GM23338 (cell line): ENCODE data around the gene NCK2. TPM values are rescaled to one million over a fixed set of nuclear protein-coding genes. Genes with fewer than 3 reads are reported as not detected.

ENCODE experiments used
- ATAC-seq: fragments of 200-7000 bp; cut with Tn5 transposase; 3 replicates; pipeline ENCODE4 v1.9.1; 2020
- DNase-seq: peaks from one replicate; pipeline ENCODE4 v3.0.0-alpha.2; 2015; ENCODE audit warnings: low spot score
- H2AFZ ChIP-seq: fragments of 200-600 bp; sonication (generic); 2 replicates; pipeline ENCODE4 v1.8.0; 2016; ENCODE audit warnings: antibody characterized with exemption, mild to moderate bottlenecking, moderate library complexity
- H3F3A ChIP-seq: fragments of 200-600 bp; sonication (generic); replicated peaks from 2 replicates; pipeline ENCODE4 v1.8.0; 2017; ENCODE audit warnings: antibody characterized with exemption, mixed run types, low read depth
- H3K27ac ChIP-seq: fragments of 200-600 bp; sonication (generic); 2 replicates; pipeline ENCODE4 v1.6.1; 2016; ENCODE audit warnings: low read depth
- H3K27me3 ChIP-seq: fragments of 200-600 bp; sonication (generic); 2 replicates; pipeline ENCODE4 v1.8.0; 2016; ENCODE audit warnings: mild to moderate bottlenecking, mixed run types, moderate library complexity; ENCODE audit not compliant: insufficient read depth
- H3K36me3 ChIP-seq: fragments of 200-600 bp; sonication (generic); 2 replicates; pipeline ENCODE4 v1.8.0; 2016; ENCODE audit warnings: mild to moderate bottlenecking; ENCODE audit not compliant: insufficient read depth
- H3K4me1 ChIP-seq: fragments of 200-600 bp; sonication (generic); 2 replicates; pipeline ENCODE4 v1.8.0; 2016; ENCODE audit warnings: mild to moderate bottlenecking, moderate library complexity; ENCODE audit not compliant: insufficient read depth
- H3K4me2 ChIP-seq: fragments of 200-600 bp; sonication (generic); 2 replicates; pipeline ENCODE4 v1.7.1; 2017; ENCODE audit warnings: mixed run types
- H3K4me3 ChIP-seq: fragments of 200-600 bp; sonication (generic); 2 replicates; pipeline ENCODE4 v1.6.1; 2016; ENCODE audit warnings: mixed run types
- H3K79me2 ChIP-seq: fragments of 200-600 bp; sonication (generic); replicated peaks from 2 replicates; pipeline ENCODE4 v1.8.0; 2017; ENCODE audit warnings: mild to moderate bottlenecking; ENCODE audit not compliant: insufficient read depth
- H3K9me2 ChIP-seq: fragments of 200-600 bp; sonication (generic); 2 replicates; pipeline ENCODE4 v1.8.0; 2017; ENCODE audit not compliant: insufficient read depth
- H4K20me1 ChIP-seq: fragments of 200-600 bp; sonication (generic); replicated peaks from 2 replicates; pipeline ENCODE4 v1.8.0; 2017; ENCODE audit warnings: mild to moderate bottlenecking; ENCODE audit not compliant: insufficient read depth
- H3K27ac Mint-ChIP-seq: 2 replicates; pipeline ENCODE4 v1.8.0; 2020; ENCODE audit warnings: inconsistent platforms, mild to moderate bottlenecking, moderate library complexity, mixed read lengths
- H3K27me3 Mint-ChIP-seq: 3 replicates; pipeline ENCODE4 v1.8.0; 2022; ENCODE audit warnings: low read depth, mild to moderate bottlenecking, moderate library complexity, mixed read lengths, inconsistent platforms; ENCODE audit not compliant: insufficient read depth, poor library complexity
- H3K36me3 Mint-ChIP-seq: 3 replicates; pipeline ENCODE4 v1.8.0; 2021; ENCODE audit warnings: low read depth, mild to moderate bottlenecking, inconsistent platforms, moderate library complexity, mixed read lengths
- H3K4me1 Mint-ChIP-seq: 3 replicates; pipeline ENCODE4 v1.8.0; 2020; ENCODE audit warnings: mild to moderate bottlenecking, inconsistent platforms, mixed read lengths
- H3K4me3 Mint-ChIP-seq: 3 replicates; pipeline ENCODE4 v1.8.0; 2021; ENCODE audit warnings: moderate library complexity, mild to moderate bottlenecking, inconsistent platforms, mixed read lengths
- H3K9me3 Mint-ChIP-seq: 3 replicates; pipeline ENCODE4 v1.8.0; 2020; ENCODE audit warnings: moderate library complexity, mild to moderate bottlenecking, inconsistent platforms, mixed read lengths
- CREB1 ChIP-seq: fragments of 250-450 bp; sonication (Bioruptor Pico); IDR thresholded peaks from 2 replicates; pipeline ENCODE4 v1.5.0; 2020; ENCODE audit warnings: low read depth, mild to moderate bottlenecking, moderate library complexity
- EZH2 ChIP-seq: fragments of 200-600 bp; sonication (generic); IDR thresholded peaks from one replicate; pipeline ENCODE4 v1.8.0; 2017; ENCODE audit warnings: antibody characterized with exemption, mild to moderate bottlenecking, low read depth; ENCODE audit not compliant: unreplicated experiment
- EZH2phosphoT487 ChIP-seq: fragments of 200-600 bp; sonication (generic); IDR thresholded peaks from one replicate; pipeline ENCODE4 v1.8.1; 2018; ENCODE audit warnings: antibody characterized with exemption; ENCODE audit not compliant: unreplicated experiment
- JUNB ChIP-seq: IDR thresholded peaks from one replicate; pipeline ENCODE4 v1.6.1; 2016; ENCODE audit warnings: antibody characterized with exemption; ENCODE audit not compliant: unreplicated experiment
- NANOG ChIP-seq: IDR thresholded peaks from 2 replicates; pipeline ENCODE4 v1.6.1; 2016; ENCODE audit warnings: antibody characterized with exemption, borderline replicate concordance
- ZNF114 ChIP-seq: fragments of 250-450 bp; sonication (Bioruptor Pico); IDR thresholded peaks from 2 replicates; pipeline ENCODE4 v1.5.0; 2020; ENCODE audit warnings: mild to moderate bottlenecking, moderate library complexity
- polyA plus RNA-seq: library from polyadenylated mRNA; unstranded; fragments of >200 nt; fragmentation: Nextera tagmentation; extraction: Ambion mirVana; gene quantifications from 2 replicates; pipeline ENCODE4 v1.2.1, GENCODE V29; 2016
- total RNA-seq: library from RNA; depleted of rRNA; stranded (reverse); fragments of >200 nt; shearing (Covaris generic); gene quantifications from 2 replicates; pipeline ENCODE4 v1.2.3, GENCODE V29; 2014
- TF ChIP-seq, protein P1 (sequence below): IDR thresholded peaks from 2 replicates; pipeline ENCODE4 v1.6.1; 2016; ENCODE audit warnings: antibody characterized with exemption
- TF ChIP-seq, protein P2 (sequence below): fragments of 250-450 bp; sonication (Bioruptor Pico); IDR thresholded peaks from 2 replicates; pipeline ENCODE4 v1.5.0; 2020; ENCODE audit warnings: mild to moderate bottlenecking, moderate library complexity

NCK2 gene
- total and polyA plus RNA-seq, 2 experiments from 2014 or later = 26.9 to 59.9 TPM

DNA sequence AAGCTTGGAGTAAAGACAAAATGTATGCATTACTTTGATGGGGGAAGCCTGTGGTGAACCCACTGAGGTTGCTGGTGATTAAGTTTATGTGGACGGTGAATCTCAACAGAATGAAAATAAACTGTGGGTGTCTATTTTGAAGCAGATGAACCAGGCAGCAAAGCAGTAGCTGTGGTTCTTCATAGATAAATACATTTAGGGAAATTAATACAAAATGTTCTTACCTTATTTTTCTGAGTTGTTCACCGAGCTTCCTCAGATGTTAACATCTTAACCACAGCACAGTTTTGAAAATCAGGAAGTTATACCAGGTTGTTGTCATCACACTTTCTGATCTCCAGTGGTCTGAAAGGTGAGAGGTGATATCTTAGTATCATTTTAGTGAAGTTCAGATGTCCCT lies 53.9 kb downstream of the NCK2 start:
- H3K27me3 ChIP-seq = no peaks in the 10 kb centered on the region
- Mint-ChIP-seq H3K4me1 (peaks cover 63% of the 10 kb centered on the region), H3K36me3 (peaks cover 4% of the 10 kb centered on the region; the same call in 1 of the 3 replicates), H3K9me3 (no peaks in the 10 kb centered on the region), H3K27me3 (peaks cover 8% of the 10 kb centered on the region), H3K4me3 (no peak overlapping the region), H3K27ac (no peak overlapping the region)
- H3K27ac ChIP-seq = no peak overlapping the region
- no peak overlapping the region for H3K4me2 ChIP-seq
- TF ChIP-seq, protein P1, sequence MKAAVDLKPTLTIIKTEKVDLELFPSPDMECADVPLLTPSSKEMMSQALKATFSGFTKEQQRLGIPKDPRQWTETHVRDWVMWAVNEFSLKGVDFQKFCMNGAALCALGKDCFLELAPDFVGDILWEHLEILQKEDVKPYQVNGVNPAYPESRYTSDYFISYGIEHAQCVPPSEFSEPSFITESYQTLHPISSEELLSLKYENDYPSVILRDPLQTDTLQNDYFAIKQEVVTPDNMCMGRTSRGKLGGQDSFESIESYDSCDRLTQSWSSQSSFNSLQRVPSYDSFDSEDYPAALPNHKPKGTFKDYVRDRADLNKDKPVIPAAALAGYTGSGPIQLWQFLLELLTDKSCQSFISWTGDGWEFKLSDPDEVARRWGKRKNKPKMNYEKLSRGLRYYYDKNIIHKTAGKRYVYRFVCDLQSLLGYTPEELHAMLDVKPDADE = no peak
- TF ChIP-seq EZH2phosphoT487 (no peak), ZNF114 (CRISPR knock-in tag) (no peak), JUNB (no peak), CREB1 (no peak), EZH2 (no peak), NANOG (no peak)
- TF ChIP-seq, protein P2, sequence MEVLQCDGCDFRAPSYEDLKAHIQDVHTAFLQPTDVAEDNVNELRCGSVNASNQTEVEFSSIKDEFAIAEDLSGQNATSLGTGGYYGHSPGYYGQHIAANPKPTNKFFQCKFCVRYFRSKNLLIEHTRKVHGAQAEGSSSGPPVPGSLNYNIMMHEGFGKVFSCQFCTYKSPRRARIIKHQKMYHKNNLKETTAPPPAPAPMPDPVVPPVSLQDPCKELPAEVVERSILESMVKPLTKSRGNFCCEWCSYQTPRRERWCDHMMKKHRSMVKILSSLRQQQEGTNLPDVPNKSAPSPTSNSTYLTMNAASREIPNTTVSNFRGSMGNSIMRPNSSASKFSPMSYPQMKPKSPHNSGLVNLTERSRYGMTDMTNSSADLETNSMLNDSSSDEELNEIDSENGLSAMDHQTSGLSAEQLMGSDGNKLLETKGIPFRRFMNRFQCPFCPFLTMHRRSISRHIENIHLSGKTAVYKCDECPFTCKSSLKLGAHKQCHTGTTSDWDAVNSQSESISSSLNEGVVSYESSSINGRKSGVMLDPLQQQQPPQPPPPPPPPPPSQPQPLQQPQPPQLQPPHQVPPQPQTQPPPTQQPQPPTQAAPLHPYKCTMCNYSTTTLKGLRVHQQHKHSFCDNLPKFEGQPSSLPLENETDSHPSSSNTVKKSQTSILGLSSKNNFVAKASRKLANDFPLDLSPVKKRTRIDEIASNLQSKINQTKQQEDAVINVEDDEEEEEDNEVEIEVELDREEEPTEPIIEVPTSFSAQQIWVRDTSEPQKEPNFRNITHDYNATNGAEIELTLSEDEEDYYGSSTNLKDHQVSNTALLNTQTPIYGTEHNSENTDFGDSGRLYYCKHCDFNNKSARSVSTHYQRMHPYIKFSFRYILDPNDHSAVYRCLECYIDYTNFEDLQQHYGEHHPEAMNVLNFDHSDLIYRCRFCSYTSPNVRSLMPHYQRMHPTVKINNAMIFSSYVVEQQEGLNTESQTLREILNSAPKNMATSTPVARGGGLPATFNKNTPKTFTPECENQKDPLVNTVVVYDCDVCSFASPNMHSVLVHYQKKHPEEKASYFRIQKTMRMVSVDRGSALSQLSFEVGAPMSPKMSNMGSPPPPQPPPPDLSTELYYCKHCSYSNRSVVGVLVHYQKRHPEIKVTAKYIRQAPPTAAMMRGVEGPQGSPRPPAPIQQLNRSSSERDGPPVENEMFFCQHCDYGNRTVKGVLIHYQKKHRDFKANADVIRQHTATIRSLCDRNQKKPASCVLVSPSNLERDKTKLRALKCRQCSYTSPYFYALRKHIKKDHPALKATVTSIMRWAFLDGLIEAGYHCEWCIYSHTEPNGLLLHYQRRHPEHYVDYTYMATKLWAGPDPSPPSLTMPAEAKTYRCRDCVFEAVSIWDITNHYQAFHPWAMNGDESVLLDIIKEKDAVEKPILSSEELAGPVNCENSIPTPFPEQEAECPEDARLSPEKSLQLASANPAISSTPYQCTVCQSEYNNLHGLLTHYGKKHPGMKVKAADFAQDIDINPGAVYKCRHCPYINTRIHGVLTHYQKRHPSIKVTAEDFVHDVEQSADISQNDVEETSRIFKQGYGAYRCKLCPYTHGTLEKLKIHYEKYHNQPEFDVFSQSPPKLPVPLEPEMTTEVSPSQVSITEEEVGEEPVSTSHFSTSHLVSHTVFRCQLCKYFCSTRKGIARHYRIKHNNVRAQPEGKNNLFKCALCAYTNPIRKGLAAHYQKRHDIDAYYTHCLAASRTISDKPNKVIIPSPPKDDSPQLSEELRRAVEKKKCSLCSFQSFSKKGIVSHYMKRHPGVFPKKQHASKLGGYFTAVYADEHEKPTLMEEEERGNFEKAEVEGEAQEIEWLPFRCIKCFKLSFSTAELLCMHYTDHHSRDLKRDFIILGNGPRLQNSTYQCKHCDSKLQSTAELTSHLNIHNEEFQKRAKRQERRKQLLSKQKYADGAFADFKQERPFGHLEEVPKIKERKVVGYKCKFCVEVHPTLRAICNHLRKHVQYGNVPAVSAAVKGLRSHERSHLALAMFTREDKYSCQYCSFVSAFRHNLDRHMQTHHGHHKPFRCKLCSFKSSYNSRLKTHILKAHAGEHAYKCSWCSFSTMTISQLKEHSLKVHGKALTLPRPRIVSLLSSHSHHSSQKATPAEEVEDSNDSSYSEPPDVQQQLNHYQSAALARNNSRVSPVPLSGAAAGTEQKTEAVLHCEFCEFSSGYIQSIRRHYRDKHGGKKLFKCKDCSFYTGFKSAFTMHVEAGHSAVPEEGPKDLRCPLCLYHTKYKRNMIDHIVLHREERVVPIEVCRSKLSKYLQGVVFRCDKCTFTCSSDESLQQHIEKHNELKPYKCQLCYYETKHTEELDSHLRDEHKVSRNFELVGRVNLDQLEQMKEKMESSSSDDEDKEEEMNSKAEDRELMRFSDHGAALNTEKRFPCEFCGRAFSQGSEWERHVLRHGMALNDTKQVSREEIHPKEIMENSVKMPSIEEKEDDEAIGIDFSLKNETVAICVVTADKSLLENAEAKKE (CRISPR knock-in tag) = no peak
- H4K20me1 ChIP-seq = peaks cover 30% of the 10 kb centered on the region
- H3K36me3 ChIP-seq = no peaks in the 10 kb centered on the region
- H3K4me1 ChIP-seq = peaks cover 48% of the 10 kb centered on the region
- H3K79me2 ChIP-seq = peaks cover 100% of the 10 kb centered on the region
- no peak overlapping the region for H2AFZ ChIP-seq
- DNase-seq (no peak), ATAC-seq (no peak)
- no peaks in the 10 kb centered on the region for H3F3A ChIP-seq
- peaks cover 8% of the 10 kb centered on the region; the same call in 1 of the 2 replicates for H3K9me2 ChIP-seq
- H3K4me3 ChIP-seq = no peak overlapping the region
